ENCODE data around the gene ALX4. TPM values are rescaled to one million over a fixed set of nuclear protein-coding genes. Genes with fewer than 3 reads are reported as not detected.

Gene ALX4
- total and polyA plus RNA-seq, 2 of the 8 experiments (the other 6 are each of a cell fraction or from before 2014, with no cell fraction given): not detected

DNA sequence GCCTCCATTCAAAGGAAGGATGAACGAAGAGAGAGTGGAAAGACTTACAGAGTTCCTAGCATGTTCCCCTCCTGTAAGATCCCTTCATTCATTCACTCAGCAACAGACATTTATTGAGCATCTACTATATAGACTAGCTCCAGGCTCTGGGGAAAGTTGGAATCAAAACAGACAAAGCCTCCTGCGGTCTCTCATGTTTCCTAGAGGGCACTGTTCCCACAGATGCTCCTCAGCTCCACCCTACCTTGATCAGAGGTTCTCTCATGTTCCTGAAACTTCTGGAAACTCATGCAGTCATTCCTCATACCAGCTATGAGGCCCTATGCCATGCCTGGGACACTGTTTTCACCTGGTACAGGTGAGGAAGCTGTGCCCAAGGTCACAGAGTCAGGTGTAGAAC, 11.1 kb downstream of the ALX4 start:
- H4K5ac ChIP-seq (ENCODE audit: insufficient read length, low read depth, low read length): no peak overlapping the region
- no peak for FAIRE-seq
- POLR2A ChIA-PET (ENCODE audit: partially characterized antibody): interaction anchor here (0.7 kb wide), 1 partner anchor 12 kb away, joined by 3 read pairs; no protein-coding TSS in a partner anchor
- TF ChIP-seq TAF1 (IDR thresholded peaks at IDR 0.05; ENCODE audit: low read depth, low read length) (no peak), SAP30 (IDR thresholded peaks at IDR 0.05; ENCODE audit: insufficient read depth, insufficient replicate concordance, low read length) (no peak), EGR1 (IDR thresholded peaks at IDR 0.05; ENCODE audit: borderline replicate concordance, low read depth, low read length) (no peak), RNF2 (IDR thresholded peaks at IDR 0.05; ENCODE audit: borderline replicate concordance, low read depth, low read length, missing control alignments, poor library complexity, severe bottlenecking) (no peak), GABPA (IDR thresholded peaks at IDR 0.05; ENCODE audit: borderline replicate concordance, insufficient read depth, low read length) (no peak), NANOG (IDR thresholded peaks at IDR 0.05; ENCODE audit: insufficient read depth, low read depth, low read length, poor library complexity, severe bottlenecking) (no peak)

More for the DNA sequence above, 11.1 kb downstream of the ALX4 start:
- Histone ChIP-seq H3K4ac (replicated peaks; ENCODE audit: insufficient read length, low read depth, low read length) (no peak overlapping the region), H2BK12ac (ENCODE audit: low read depth, low read length) (no peak overlapping the region), H3K4me2 (ENCODE audit: insufficient read depth in 1 of 2, low read depth in 2 of 2, low read length in 2 of 2) (no peak overlapping the region), H3K27me3 (replicated peaks in 1 of 4; ENCODE audit: control insufficient read depth in 3 of 4, extremely low read depth in 1 of 4, insufficient read depth in 3 of 4, low read length in 3 of 4) (peaks cover 21 to 43% (median 36%) of the 10 kb centered on the region in 4 experiments), H4K91ac (replicated peaks; ENCODE audit: insufficient read length, low read length) (no peak overlapping the region), H3K23ac (ENCODE audit: insufficient read length) (no peak overlapping the region), H3K79me1 (ENCODE audit: low read depth, low read length) (no peaks in the 10 kb centered on the region), H3K23me2 (ENCODE audit: low read depth, low read length) (no peaks in the 10 kb centered on the region), H3K9ac (replicated peaks in 1 of 4; ENCODE audit: extremely low read depth in 1 of 4, low read depth in 3 of 4, low read length in 3 of 4) (no peak overlapping the region), H3K9me3 (ENCODE audit: insufficient read depth in 2 of 2, low read depth in 1 of 2, low read length in 1 of 2) (no peaks in the 10 kb centered on the region; a peak in 1 of 4 replicates), H3K4me1 (replicated peaks in 1 of 4; ENCODE audit: control insufficient read depth in 3 of 4, insufficient read depth in 4 of 4, low read length in 3 of 4) (peaks cover 0 to 7% (median 1%) of the 10 kb centered on the region in 4 experiments; a peak in 2 of 7 replicates), H2BK15ac (ENCODE audit: low read length) (0 out of 2 replicates have a peak overlapping the region, but pooled peaks have one; percentile 40), H2BK120ac (replicated peaks; ENCODE audit: low read depth, low read length) (no peak overlapping the region), H3K79me2 (ENCODE audit: control insufficient read depth in 1 of 2, insufficient read depth in 2 of 2, low read length in 2 of 2) (no peaks in the 10 kb centered on the region), H2BK5ac (ENCODE audit: low read depth, low read length) (no peak overlapping the region), H3K4me3 (ENCODE audit: extremely low read depth in 1 of 4, insufficient read depth in 2 of 4, low read depth in 3 of 4, low read length in 4 of 4) (no peak overlapping the region), H3K36me3 (ENCODE audit: control insufficient read depth in 2 of 4, insufficient read depth in 4 of 4, low read length in 3 of 4) (no peaks in the 10 kb centered on the region), H3K18ac (ENCODE audit: extremely low read depth, low read length) (no peak overlapping the region), H4K8ac (ENCODE audit: extremely low read depth, insufficient read depth, low read length) (no peak overlapping the region), H4K20me1 (replicated peaks in 1 of 2; ENCODE audit: control insufficient read depth in 1 of 2, insufficient read depth in 2 of 2, low read length in 2 of 2) (peaks cover 0 to 3% of the 10 kb centered on the region in 2 experiments), H3K56ac (replicated peaks; ENCODE audit: insufficient read length, low read depth, low read length) (no peak overlapping the region), H3K14ac (ENCODE audit: insufficient read length) (no peak overlapping the region), H2BK20ac (ENCODE audit: low read length) (no peak overlapping the region), H2AFZ (ENCODE audit: low read length) (no peak overlapping the region), H2AK5ac (ENCODE audit: low read depth, low read length) (no peak overlapping the region), H3K27ac (ENCODE audit: low read depth, low read length) (no peak overlapping the region)
- 93% methylated on average over 2 of the region's 2 CpGs; no CpG with 5 or more reads in 1 of the 2 experiments for WGBS, 2 experiments (ENCODE audit: extremely low coverage in 1 of 2, insufficient coverage in 1 of 2, insufficient read length in 1 of 2, insufficient replicate concordance in 2 of 2, low coverage in 1 of 2, low lambda C conversion rate in 2 of 2, missing lambda C conversion rate in 1 of 2)
- no peak for DNase-seq (ENCODE audit: low read depth in 1 of 2, low spot score in 2 of 2)
- CTCF ChIA-PET (ENCODE audit: partially characterized antibody): interaction anchor here (0.6 to 4.8 kb wide), 6 partner anchors 13 to 797 kb away, joined by 3 to 22 read pairs (median 5); no protein-coding TSS in a partner anchor
